NOMO-1 treated with DMSO at 0.1 percent for 48 hours (cell line): ENCODE results near the gene CARD19.
"Not testable (repeated sequence)": the region's sequence is repeated elsewhere in the genome, so short reads cannot be mapped to it uniquely, and the experiment has no call there.

Source experiments
- DNase-seq: peaks from one replicate; lab custom pipeline; 2025; ENCODE audit not compliant: unreplicated experiment; lab: John Stamatoyannopoulos, UW

CARD19 gene

GRCh38 chr9:93099551-93100275, 3.7 kb downstream of the CARD19 start:
- DNase-seq, result no peak

DNA sequence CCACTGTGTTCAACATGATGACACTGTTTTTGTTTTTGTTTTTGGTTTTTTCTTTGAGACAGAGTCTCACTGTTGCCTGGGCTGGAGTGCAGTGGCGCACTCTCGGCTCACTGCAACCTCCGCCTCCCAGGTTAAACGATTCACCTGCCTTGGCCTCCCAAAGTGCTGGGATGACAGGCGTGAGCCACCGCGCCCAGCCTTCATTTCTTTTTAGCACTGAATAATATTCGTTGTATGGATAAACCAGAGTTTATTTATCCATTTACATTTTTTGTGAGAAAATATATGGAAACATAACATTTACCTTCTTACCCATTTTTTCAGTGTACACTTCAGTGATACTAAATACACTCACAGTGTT, 4.2 kb downstream of the CARD19 start:
- no peak for DNase-seq

GRCh38 chr9:93101086-93101485, 5.1 kb downstream of the CARD19 start:
- DNase-seq, result not testable (repeated sequence)

GRCh38 chr9:93105620-93106019, 9.6 kb downstream of the CARD19 start:
- DNase-seq, result no peak

GRCh38 chr9:93107151-93107824, 11.3 kb downstream of the CARD19 start:
- no peak for DNase-seq

DNA sequence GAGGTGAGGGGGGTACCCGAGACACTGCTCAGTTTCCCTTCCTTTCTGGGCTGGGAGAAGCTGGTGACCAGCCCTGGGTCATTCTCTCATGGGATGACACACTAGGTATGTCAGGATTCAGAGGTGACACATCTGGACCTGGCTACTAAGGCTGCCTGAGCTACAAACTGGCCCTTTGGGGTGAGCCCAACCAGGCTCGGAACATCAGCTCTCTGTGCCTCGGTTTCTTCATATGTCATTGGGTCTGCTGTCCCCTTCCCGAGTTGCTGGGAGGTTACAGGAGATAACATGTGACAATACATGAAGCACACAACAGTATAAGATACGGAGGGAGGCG, 11.8 kb downstream of the CARD19 start:
- DNase-seq, result no peak

DNA sequence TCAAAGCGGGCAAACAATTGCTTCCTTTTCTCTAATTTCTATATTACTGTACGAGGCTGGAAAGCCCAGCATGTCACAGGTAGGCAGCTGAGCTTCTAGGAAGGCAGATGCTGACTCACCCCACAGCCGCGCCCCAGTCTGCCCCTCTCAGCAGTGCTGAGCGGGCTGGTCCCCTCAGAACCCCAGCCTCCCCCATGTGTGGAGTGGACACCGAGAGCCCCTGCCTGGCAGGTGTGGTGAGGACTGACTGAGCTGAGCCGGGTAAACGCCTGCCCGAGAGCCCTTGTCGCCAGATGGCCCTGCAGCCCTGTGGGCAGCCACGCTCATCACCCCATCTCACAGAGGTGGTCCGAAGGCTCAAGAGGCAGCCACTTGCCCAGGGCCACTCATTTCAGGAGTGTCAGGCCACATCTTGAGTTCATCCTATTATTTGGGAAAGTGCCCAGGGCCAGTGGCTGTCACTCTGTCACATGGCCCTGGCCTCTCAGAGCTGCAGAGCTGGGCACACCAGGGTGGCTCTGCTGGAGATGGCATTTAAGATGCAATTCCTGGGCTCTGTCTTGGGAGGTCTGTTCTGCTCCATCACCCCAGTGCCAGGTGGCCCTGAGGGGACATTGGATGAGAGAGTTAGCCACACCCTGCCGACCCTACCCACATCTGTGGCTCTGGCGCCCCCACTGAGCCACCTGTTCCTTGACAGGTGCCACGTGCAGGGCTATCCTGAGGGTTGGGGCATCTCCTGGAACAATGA, 12.4 kb downstream of the CARD19 start:
- DNase-seq, result no peak

- no peak for DNase-seq
Measured at GRCh38 chr9:93110311-93110855, 14.4 kb downstream of the CARD19 start.

GRCh38 chr9:93111001-93111370, 15.0 kb downstream of the CARD19 start:
- DNase-seq, result no peak

GRCh38 chr9:93111371-93112115, 15.5 kb downstream of the CARD19 start:
- peak; percentile 77 for DNase-seq

DNA sequence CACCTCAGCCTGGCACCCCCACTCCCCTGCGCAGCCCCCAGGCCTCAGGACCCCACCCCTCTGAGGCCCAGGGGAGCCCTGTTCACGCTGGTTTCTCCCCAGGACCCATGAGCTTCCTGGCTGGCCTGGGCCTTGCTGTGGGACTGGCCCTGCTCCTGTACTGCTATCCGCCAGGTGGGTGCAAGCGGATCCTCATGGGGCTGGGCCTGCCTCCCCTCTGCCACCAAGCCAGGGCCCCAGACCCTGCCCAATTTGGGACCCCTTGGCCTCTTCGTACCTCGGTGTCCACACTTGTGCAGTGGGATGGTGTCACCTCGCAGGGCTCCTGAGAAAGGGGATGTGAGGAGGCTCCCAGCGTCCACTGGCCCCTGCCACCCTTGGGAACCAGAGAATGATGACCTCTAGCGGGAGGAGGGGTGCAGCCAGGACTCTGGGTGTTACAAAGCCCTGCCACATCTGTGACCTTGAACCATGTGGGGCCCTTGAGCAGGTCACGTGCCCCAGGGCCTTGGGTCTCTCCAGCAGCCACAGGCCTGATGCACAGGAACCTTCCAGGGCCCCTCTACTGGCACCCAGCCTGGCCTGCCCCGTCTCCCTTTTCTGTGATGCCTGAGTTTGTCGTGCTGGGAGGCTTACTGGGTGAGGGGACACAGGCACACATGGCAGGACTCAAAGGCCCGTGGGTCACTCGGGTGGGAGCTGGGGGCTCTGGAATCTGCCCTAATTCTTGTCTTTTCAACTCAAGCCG, 16.3 kb downstream of the CARD19 start:
- DNase-seq, result no peak

DNA sequence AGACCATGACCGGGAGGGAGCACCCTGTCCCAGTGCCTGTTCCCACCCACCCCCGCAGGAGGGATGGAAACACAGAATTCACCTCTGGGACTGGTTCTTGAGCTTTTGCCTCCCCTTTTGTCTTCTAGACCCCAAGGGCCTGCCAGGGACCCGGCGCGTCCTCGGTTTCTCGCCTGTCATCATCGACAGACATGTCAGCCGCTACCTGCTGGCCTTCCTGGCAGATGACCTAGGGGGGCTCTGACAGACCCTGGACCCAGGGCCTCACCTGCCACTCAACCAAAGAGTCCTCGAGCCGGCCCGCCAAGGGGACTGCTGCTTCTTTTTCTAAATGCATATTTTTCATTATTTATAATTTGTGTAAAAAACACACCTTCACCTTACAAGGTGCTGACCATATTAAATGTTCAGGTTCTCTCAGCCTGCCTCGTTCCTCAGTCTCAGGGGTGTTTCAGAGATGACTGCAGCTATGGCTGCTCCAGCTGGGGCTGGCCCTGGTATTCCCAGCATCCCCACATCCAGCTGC, 16.9 kb downstream of the CARD19 start:
- no peak for DNase-seq

DNA sequence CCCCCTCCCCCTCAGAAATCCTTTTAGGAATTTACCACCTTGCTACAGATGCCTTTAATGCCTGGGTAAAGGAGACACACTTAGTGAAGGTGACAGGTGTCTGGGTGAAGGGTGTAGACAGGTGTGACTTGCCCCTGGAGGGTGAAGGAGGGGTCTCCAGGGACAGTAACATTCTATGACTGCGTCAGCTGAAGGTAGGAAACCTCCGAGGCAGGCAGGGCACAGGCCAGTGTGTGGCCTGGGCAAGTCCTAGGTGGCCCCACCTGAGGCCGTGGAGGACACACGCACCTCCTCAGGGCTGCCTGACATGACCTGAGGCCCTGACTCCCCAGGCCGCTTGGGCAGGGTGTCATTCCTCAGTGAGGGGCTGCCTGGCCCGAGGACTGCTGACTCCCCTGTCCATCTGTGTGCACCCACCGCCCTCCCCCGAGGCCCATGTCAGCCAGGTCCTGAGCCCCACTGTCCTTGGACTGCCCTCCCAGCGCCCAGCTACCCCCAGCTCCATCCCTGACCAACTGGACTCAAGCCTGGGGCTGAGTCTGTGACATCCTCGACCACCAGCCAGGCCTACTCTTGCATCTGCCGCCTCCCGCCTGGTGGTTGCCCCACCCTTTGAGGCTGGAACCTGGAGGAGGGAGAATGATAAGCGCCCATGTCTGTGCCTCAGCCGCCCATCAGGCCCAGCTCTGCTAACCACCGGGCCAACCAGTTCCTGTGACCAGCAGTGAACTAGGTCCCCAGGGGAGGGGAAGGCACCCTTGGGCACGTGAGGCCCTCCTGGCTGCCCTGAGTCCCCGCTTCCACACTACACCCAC, 18.4 kb downstream of the CARD19 start:
- DNase-seq, result no peak

DNA sequence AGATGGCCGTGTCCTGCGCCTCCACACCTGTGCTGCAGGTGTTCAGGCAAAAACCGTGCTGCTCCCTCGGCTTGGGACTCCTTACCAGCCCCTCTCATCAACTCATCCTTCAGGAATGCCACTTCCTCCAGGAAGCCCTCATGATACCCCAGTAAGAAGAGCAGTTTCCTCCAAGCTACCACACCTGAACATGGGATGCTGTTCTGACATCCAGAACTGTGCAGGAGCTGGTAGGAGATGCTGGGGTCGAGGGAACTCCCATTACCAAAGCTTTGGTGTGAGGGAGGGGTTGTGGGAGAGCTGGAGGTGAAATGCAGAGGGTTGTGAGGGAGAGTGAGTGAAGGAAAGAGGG, 18.9 kb downstream of the CARD19 start:
- no peak for DNase-seq

- DNase-seq, result no peak
Measured at GRCh38 chr9:93115486-93116071, 19.6 kb downstream of the CARD19 start.

DNA sequence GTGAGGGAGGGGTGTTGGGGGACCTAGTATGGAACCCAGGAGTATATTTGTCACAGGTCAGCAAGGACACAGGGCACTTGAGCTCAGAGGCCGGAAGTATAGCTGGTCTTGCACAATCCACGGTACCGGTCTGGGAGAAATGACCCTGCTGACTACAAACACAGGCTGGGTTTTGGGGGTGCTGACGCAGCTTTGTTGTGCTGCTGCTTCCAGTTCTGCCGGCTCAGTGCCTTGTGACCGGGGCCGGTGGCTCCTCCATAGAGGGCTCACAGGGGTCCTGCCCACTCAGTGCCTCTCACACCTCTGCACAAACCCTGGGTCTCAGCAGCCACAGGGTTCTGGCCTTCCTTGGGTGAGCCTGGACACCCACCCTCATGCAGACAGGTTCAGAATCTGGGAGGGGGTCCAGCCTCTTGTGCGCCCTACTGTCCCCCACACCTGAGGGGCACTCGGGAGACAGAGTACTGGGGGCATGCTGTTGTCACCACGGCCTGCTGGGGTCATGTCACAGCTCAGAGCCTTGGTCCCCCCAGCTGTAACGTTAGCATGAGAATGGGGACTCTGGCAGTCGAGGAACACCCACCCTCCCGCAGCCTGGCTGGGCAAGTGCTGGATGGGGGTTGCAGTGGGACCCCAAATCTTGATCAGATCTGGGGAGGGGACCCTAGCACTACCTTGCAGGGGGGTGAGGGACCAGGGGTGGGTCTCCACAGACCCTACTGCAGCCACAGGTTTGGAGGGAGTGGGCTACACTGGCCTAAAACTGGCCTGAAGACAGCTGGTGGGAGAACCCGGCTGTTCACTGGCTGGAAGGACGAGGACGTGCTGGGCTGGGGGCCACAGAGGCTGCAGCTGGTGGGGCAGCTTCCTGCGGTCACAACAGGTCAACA, 20.3 kb downstream of the CARD19 start:
- DNase-seq, result peak; percentile 83

GRCh38 chr9:93117521-93117920, 21.5 kb downstream of the CARD19 start:
- not testable (repeated sequence) for DNase-seq
